ENCODE results near the gene MED12L.

DNA sequence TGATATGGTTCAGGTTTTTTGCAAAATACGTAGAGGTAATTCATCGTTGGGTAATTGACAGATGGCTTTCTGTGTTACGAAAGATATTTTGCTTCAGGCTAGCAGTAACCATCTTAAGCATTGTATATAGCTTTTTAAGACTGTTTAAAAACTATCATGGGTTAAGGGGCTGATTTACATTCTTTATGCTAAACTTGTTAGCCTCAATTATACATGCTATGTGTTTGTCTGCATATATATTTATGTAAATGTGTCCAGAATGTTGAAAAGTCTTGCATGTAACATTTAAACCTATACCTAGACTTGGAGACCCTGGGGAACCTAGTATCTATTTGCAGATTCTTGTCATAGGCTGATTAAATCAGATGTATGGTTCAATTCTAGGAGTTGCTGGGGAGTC, 204.0 kb downstream of the MED12L start:
- TF ChIP-seq, protein P1, sequence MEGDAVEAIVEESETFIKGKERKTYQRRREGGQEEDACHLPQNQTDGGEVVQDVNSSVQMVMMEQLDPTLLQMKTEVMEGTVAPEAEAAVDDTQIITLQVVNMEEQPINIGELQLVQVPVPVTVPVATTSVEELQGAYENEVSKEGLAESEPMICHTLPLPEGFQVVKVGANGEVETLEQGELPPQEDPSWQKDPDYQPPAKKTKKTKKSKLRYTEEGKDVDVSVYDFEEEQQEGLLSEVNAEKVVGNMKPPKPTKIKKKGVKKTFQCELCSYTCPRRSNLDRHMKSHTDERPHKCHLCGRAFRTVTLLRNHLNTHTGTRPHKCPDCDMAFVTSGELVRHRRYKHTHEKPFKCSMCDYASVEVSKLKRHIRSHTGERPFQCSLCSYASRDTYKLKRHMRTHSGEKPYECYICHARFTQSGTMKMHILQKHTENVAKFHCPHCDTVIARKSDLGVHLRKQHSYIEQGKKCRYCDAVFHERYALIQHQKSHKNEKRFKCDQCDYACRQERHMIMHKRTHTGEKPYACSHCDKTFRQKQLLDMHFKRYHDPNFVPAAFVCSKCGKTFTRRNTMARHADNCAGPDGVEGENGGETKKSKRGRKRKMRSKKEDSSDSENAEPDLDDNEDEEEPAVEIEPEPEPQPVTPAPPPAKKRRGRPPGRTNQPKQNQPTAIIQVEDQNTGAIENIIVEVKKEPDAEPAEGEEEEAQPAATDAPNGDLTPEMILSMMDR (IDR thresholded peaks at IDR 0.05): no peak
- TF ChIP-seq EP300 (IDR thresholded peaks at IDR 0.05) (no peak), POLR2A (IDR thresholded peaks at IDR 0.05) (no peak)
